ENCODE measurements around the gene PRAME.

DNA sequence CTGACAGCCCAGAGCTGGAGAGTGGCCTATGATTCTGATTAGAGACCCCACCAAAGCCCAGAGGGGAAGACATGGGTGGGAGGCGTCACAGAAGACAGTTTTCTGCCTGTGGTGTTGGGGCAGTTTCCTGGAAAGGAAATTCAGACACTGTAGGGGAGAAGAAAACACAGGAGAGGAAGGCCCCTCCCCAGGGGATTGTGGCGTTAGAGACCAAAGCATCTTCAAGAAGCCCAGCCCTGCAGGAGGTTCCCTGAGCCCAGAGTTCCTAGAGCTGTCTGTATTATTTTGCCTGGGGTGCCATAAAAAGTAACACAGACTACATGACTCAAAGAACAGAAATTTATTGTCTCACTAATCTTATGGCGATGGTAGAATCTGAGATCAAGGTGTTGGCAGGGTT lies 40.2 kb upstream of the PRAME start:
- no peak for TF ChIP-seq YY1 (tag by site-specific recombination; IDR thresholded peaks at IDR 0.05)
- no peak for TF ChIP-seq ZNF132 (tag by site-specific recombination; IDR thresholded peaks at IDR 0.05; ENCODE audit: borderline replicate concordance)
- TF ChIP-seq ZNF670 (tag by site-specific recombination; IDR thresholded peaks at IDR 0.05; ENCODE audit: low read depth) = no peak
- TF ChIP-seq, protein P1, sequence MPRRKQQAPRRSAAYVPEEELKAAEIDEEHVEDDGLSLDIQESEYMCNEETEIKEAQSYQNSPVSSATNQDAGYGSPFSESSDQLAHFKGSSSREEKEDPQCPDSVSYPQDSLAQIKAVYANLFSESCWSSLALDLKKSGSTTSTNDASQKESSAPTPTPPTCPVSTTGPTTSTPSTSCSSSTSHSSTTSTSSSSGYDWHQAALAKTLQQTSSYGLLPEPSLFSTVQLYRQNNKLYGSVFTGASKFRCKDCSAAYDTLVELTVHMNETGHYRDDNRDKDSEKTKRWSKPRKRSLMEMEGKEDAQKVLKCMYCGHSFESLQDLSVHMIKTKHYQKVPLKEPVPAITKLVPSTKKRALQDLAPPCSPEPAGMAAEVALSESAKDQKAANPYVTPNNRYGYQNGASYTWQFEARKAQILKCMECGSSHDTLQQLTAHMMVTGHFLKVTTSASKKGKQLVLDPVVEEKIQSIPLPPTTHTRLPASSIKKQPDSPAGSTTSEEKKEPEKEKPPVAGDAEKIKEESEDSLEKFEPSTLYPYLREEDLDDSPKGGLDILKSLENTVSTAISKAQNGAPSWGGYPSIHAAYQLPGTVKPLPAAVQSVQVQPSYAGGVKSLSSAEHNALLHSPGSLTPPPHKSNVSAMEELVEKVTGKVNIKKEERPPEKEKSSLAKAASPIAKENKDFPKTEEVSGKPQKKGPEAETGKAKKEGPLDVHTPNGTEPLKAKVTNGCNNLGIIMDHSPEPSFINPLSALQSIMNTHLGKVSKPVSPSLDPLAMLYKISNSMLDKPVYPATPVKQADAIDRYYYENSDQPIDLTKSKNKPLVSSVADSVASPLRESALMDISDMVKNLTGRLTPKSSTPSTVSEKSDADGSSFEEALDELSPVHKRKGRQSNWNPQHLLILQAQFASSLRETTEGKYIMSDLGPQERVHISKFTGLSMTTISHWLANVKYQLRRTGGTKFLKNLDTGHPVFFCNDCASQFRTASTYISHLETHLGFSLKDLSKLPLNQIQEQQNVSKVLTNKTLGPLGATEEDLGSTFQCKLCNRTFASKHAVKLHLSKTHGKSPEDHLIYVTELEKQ (tag by site-specific recombination; IDR thresholded peaks at IDR 0.05; ENCODE audit: borderline replicate concordance) = no peak
